ENCODE results near the gene MCM10.
"Not testable (repeated sequence)": the region's sequence is repeated elsewhere in the genome, so short reads cannot be mapped to it uniquely, and the experiment has no call there.

The MCM10 gene

DNA sequence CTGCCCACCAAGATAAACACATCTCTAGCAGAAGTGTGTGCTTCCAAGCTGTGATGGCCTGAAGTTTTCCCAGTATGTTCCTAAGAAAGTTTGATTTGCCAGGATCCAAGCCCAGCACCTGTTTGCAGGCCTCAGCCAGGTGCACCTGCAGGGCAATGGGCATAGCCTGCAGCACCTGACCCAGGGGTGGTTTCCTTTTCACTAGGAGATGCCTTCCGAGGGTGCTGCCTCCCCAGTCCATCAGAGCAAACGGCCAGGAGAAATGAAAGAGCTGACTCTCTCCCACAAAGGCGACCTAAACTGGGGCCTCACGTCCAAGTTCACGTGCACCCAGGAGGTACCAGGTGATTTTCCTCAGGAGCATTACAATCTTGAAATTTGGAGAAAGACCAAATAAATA is 65.7 kb downstream of the MCM10 start:
- H3K27me3 ChIP-seq (replicated peaks; ENCODE audit: control insufficient read depth, insufficient read depth, low read length): no peaks in the 10 kb centered on the region
- TF ChIP-seq, protein P1, sequence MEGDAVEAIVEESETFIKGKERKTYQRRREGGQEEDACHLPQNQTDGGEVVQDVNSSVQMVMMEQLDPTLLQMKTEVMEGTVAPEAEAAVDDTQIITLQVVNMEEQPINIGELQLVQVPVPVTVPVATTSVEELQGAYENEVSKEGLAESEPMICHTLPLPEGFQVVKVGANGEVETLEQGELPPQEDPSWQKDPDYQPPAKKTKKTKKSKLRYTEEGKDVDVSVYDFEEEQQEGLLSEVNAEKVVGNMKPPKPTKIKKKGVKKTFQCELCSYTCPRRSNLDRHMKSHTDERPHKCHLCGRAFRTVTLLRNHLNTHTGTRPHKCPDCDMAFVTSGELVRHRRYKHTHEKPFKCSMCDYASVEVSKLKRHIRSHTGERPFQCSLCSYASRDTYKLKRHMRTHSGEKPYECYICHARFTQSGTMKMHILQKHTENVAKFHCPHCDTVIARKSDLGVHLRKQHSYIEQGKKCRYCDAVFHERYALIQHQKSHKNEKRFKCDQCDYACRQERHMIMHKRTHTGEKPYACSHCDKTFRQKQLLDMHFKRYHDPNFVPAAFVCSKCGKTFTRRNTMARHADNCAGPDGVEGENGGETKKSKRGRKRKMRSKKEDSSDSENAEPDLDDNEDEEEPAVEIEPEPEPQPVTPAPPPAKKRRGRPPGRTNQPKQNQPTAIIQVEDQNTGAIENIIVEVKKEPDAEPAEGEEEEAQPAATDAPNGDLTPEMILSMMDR (IDR thresholded peaks at IDR 0.05; ENCODE audit: insufficient read depth, low read length, poor library complexity, severe bottlenecking): no peak
- no peak for DNase-seq (ENCODE audit: extremely low read depth, insufficient read length)
- no peaks in the 10 kb centered on the region for H3K36me3 ChIP-seq (ENCODE audit: control insufficient read depth, insufficient read depth, low read length)
- H3K4me3 ChIP-seq (replicated peaks; ENCODE audit: low read depth, low read length): no peak overlapping the region

DNA sequence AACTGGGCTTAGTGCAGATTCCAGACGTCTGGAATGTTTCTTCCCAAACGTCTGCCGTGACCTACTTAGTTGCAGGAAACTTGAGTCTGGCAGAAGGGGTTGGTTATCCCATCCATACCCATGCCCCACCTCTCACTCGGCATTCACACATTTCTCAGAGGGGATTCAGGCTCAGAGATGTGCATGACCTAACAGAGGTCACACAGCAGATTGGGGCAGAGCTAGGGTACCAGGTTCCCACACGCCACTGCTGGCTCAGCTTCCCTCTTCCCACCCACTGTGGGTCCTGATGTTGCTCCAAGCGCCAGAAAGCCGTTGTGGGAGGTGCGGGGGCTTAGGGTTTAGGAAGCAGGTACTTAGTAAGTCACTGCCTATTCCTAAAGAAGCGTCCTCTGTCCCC is 69.8 kb downstream of the MCM10 start:
- DNase-seq (ENCODE audit: extremely low read depth, insufficient read length): no peak
- TF ChIP-seq, protein P1 (IDR thresholded peaks at IDR 0.05; ENCODE audit: insufficient read depth, low read length, poor library complexity, severe bottlenecking): no peak
- Histone ChIP-seq H3K27me3 (replicated peaks; ENCODE audit: control insufficient read depth, insufficient read depth, low read length) (no peaks in the 10 kb centered on the region; the same call in 1 of the 2 replicates), H3K4me3 (replicated peaks; ENCODE audit: low read depth, low read length) (no peak overlapping the region), H3K36me3 (ENCODE audit: control insufficient read depth, insufficient read depth, low read length) (no peaks in the 10 kb centered on the region)

DNA sequence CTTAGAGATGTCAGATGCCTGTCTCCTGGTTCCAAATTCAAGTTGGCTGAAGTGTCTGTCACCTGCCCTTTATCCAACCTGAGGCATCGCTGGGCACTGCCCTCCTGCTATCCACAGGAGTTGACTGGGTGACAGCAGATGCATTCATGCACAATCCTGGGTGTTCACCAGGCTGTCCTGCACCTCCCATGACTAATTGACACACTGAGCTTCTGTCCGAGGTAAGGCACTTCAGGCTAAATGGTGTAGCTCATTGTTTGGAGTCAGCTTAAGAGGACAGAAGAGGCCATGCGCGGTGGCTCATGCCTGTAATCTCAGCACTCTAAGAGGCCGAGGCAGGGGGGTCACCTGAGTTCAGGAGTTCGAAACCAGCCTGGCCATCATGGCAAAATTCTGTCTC is 70.5 kb downstream of the MCM10 start:
- DNase-seq (ENCODE audit: extremely low read depth, insufficient read length): no peak
- H3K36me3 ChIP-seq (ENCODE audit: control insufficient read depth, insufficient read depth, low read length): no peaks in the 10 kb centered on the region
- TF ChIP-seq, protein P1 (IDR thresholded peaks at IDR 0.05; ENCODE audit: insufficient read depth, low read length, poor library complexity, severe bottlenecking): no peak
- no peaks in the 10 kb centered on the region; the same call in 1 of the 2 replicates for H3K27me3 ChIP-seq (replicated peaks; ENCODE audit: control insufficient read depth, insufficient read depth, low read length)
- H3K4me3 ChIP-seq (replicated peaks; ENCODE audit: low read depth, low read length): no peak overlapping the region

DNA sequence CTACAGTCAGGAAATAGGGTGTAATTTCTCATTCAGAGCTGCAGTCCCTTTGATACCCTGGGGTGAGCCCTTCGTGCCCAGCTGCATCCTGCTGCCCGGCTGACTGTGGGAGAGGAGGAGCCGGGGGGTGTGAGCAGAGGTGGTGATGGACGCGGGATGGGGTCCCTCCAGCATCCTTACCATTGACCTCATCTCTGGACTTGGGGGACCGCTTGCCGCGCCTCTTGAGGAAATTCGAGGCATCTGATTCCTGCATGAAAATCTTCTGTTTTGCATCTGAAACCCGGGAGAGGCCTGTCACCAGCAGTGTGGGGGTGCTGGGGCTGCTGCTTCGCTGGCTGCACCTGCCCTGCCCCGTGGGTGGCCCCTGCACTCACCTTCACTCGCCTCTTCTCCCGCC is 72.0 kb downstream of the MCM10 start:
- no peak overlapping the region for H3K4me3 ChIP-seq (replicated peaks; ENCODE audit: low read depth, low read length)
- no peak for DNase-seq (ENCODE audit: extremely low read depth, insufficient read length)
- TF ChIP-seq, protein P1 (IDR thresholded peaks at IDR 0.05; ENCODE audit: insufficient read depth, low read length, poor library complexity, severe bottlenecking): no peak
- H3K27me3 ChIP-seq (replicated peaks; ENCODE audit: control insufficient read depth, insufficient read depth, low read length): no peaks in the 10 kb centered on the region; the same call in 1 of the 2 replicates
- no peaks in the 10 kb centered on the region for H3K36me3 ChIP-seq (ENCODE audit: control insufficient read depth, insufficient read depth, low read length)

DNA sequence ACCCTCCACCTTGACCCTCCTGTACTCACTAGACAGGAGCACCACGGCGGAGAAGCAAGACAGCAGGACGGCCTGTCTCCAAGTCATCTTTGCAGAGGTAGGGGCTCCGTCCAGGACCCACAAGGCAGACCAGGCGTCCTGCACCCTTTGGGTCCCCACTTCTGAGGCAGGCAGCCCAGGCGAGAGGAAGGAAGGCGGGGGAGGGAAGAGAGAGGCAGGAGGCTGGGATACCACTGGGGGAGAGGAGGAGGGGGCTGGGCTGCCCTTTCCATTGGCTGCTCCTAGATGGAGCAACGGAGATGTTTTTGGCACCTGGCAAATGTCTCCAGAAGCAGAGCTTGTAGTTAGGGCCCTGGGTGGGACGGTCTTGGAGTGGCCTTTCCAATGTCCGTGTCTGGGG is 72.8 kb downstream of the MCM10 start, which contains the start of gene UCMA:
UCMA (minus strand) TSS at position 203 of the 400 bp plus-strand sequence; CDS start at position 87, 116 bp downstream.
- no peaks in the 10 kb centered on the region for H3K36me3 ChIP-seq (ENCODE audit: control insufficient read depth, insufficient read depth, low read length)
- H3K4me3 ChIP-seq (replicated peaks; ENCODE audit: low read depth, low read length): no peak within 1 kb of the TSS
- TF ChIP-seq, protein P1 (IDR thresholded peaks at IDR 0.05; ENCODE audit: insufficient read depth, low read length, poor library complexity, severe bottlenecking): no peak
- DNase-seq (ENCODE audit: extremely low read depth, insufficient read length): no peak
- no peaks in the 10 kb centered on the region; the same call in 1 of the 2 replicates for H3K27me3 ChIP-seq (replicated peaks; ENCODE audit: control insufficient read depth, insufficient read depth, low read length)

DNA sequence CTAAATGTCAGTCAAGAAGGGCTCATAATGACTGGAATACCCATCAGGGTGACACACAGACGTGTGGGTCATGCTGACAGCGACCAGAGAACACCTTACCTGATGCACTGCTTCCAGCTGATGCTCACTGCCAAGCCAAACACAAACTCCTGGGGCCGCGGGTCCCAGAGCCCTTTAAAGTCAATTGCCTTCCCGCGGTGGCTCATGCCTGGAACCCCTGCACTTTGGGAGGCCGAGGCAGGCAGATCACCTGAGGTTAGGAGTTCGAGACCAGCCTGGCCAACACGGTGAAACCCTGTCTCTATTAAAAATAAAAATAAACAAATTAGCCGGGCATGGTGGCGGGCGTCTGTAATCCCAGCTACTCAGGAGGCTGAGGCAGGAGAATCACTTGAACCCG is 73.4 kb downstream of the MCM10 start:
- not testable (repeated sequence) for H3K4me3 ChIP-seq (replicated peaks; ENCODE audit: low read depth, low read length); H3K36me3 ChIP-seq (ENCODE audit: control insufficient read depth, insufficient read depth, low read length); DNase-seq (ENCODE audit: extremely low read depth, insufficient read length); H3K27me3 ChIP-seq (replicated peaks; ENCODE audit: control insufficient read depth, insufficient read depth, low read length)
